Central memory CD4-positive, alpha-beta T cell (primary cell): Measurements from ENCODE around the gene CD33.
"Not testable (repeated sequence)": the region's sequence is repeated elsewhere in the genome, so short reads cannot be mapped to it uniquely, and the experiment has no call there.

Source experiments
- DNase-seq: peaks from one replicate; pipeline ENCODE4 v3.0.0; 2022

Gene CD33

DNA sequence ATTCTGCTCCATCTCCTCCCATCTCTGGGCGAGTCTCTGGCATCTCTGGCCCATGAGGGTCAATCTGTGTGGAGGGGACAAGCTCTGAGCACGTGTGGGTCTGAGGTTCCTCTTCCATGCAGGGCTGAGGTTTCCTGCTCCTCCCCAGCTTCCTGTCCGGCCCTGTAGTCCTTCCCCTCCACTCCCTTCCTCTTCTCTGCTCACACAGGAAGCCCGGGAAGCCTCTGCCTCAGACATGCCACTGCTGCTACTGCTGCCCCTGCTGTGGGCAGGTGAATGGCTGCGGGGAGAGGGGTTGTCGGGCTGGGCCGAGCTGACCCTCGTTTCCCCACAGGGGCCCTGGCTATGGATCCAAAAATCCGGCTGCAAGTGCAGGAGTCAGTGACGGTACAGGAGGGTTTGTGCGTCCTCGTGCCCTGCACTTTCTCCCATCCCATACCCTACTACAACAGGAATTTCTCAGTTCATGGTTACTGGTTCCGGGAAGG, 14.0 kb upstream of the CD33 start:
- not testable (repeated sequence) for DNase-seq

DNA sequence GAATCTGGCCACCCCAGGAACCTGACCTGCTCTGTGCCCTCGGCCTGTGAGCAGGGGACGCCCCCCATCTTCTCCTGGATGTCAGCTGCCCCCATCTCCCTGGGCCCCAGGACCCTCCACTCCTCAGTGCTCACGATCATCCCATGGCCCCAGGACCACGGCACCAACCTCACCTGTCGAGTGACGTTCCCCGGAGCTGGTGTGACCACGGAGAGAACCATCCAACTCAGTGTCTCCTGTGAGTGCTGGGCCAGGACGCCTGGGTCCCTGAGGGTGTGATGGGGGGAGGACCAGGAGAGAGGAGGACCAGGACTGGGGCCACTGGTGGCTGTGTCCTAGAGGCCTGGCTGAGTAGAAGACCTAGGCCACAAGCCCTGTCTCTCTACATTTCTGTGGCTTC, 13.0 kb upstream of the CD33 start:
- no peak for DNase-seq

DNA sequence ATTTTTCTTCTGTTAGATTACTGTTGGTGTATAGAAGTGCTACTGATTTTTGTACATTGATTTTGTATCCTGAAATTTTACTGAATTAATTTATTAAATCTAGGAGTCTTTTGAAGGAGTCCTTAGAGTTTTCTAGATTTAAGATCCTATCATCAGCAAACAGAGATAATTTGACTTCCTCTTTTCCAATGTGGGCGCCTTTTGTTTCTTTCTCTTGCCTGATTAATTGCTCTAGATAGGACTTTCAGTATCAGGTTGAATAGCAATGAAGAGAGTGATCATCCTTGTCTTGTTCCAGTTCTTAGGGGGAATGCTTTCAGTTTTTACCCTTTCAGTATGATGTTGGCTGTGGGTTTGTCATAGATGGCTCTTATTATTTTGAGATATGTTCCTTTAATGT, 5.6 kb upstream of the CD33 start:
- no peak for DNase-seq

DNA sequence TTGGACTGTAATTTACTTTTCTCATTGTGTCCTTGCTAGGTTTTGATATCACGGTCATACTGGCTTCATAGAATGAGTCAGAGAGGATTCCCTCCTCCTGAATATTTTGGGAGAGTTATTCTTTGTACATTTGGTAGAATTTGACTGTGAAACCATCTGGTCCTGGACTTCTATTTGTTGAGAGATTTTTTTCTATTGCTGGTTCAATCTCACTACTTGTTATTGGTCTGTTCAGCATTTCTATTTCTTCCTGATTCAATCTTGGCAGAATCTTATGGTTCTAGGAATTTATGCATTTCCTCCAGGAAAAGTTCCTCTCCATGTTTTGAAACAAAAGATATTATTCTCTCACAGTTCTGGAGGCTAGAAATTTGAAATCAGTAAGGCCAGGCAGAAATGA, 4.9 kb upstream of the CD33 start:
- no peak for DNase-seq

DNA sequence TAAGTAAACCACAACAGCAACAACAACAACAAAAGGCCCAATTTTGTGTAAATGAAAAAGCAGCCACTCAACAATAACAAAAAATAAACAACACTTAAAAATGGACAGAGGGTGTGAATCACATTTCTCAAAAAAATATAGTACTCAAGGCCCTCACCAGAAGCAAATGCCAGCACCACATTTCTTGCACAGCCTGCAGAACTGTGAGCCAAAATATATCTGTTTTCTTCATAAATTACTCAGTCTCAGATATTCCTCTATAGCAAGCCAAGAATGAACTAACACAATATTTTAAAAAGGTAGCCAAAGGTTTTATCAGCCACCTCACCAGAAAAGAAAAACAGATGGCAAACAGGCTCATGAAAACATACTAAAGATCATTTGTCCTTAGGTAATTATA, 3.9 kb upstream of the CD33 start:
- no peak for DNase-seq

DNA sequence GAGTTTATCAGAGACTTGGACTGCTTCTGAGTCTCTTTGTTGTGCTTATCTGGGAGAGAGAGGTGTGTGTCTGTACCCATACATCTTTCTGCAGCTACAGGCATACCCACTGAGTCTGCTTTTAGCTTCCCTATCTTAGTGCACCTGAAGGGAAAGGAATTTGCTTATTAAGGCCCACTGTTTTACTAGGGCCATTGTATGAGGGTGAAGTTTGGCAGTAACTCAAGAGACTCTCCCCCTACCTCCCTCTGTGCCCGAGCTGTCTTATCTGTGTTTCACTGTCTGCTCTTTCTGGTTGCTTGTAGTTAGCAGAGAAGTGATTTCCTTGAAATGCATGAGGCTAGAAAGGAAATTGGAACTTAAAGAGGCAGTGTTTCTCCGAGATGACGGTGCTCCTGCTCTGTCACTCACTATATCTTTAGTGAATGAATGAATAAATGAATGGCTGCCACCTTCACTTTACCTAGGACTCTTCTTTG, 678 bp upstream of the CD33 start:
- no peak for DNase-seq

DNA sequence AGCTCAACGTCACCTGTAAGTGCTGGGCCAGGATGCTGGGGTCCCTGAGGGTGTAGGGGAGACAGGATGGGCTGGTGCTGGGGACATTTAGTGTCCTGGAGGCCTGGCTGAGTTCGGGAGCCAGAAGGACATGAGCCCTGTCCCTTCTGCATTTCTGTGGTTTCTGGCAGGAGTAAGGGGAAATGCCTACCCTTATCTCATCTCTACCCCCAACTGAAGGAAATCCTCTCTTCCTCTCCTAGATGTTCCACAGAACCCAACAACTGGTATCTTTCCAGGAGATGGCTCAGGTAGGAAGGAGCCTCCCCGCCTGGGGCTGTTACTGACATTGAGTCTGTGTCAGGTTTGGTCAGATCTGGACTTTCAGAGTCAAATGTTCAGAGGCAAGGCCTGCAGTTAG, 1.2 kb downstream of the CD33 start:
- no peak for DNase-seq

DNA sequence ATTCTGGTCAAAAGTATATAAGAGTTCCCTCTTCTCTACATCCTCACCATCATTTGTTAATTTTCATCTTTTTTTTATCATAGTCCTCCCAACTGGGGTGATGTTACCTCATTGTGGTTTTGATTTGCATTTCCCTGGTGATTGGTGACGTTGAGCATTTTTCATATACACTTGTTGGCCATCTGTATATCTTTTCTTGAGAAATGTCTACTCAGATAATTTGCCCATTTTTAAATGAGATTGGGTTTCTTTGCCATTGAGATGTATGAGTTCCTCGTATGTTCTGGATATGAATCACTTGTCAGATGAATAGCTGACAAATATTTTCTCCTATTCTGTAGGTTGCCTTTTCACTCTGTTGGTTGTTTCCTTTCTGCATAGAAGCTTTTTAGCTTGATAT, 2.4 kb downstream of the CD33 start:
- no peak for DNase-seq

DNA sequence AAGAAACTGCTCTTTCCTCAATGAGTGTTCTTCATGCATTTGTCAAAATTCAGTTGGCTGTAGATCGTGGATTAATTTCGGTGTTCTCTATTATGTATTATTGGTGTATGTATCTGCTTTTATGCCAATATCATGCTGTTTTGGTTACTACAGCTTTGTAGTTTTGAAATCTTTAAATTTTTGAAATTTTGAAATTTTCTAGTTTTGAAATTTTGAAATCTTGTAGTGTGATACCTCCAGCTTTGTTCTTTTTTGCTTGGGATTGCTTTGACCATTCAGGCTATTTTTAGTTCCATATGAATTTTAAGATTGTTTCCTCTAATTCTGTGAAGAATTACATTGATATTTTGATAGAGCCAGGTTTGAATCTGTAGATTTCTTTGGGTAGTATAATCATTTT, 3.1 kb downstream of the CD33 start:
- DNase-seq: no peak

DNA sequence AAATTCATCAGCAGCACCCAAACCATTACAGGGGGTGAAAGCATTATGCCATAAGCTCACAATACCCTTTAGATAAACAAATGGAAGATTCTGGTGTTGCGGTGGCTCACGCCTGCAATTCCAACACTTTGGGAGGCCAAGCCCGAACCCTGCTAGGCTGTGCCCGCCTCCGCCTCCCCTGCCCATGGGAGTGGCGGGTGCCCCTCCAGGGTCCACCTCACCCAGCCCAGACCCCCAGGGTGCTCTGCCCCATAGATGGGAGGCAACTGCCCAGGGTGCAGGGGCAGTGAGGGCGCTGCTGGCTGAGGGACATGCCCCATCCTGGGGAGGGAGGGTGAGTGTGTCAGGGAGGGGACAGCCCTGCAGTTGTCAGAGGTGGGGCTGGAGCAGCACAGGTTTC, 16.0 kb downstream of the CD33 start:
- DNase-seq: no peak

DNA sequence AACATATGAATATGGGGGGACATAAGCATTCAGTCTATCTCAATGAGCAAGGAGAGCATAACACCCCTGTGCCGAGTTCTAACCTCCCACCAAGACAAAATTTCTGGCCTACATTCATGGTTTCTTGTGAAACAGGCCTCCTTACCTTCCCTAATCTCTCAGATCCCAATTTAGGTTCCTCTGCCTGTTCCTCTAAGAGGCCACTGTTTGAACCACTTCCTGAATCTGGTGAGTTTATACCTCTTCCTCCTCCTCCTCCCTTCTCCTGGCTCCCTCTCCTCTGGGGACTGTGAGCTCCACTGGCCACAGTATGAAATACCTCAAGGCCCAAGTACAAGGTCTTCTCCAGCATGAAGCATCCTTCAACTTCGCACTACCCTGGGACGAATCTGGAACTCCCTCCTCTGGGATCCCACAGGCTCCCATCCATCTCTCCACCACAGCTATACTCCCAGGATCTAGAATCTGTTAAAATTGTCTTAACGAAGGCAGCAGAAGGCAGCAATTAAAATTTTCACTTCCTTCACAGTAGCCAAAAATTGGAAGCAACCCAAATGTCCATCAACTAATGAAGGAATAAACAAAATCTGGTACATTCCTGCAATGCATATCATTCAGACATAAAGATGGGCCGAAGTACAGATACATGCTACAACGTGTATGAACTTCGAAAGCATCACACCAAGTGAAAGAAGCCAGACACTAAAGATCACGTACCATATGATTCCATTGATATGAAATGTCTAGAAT, 18.2 kb downstream of the CD33 start:
- no peak for DNase-seq

DNA sequence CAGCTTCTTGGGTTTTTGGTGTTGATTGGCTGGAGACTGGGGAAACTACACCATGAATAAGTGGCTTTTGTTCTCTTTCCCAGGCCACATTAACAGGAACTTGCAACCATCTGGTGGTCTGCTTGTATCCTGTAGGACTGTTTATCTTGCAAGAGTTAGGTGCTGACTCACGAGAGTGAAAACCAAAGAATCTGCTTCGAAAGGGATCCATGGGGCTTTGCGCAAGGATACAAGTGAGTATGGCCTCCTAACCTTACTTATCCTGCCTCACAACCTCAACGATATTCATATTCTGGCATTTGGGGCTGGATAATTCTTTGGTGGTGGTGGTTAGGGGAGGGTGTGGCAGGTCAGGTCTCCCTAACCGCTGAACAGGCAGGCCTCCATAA, 21.3 kb downstream of the CD33 start:
- no peak for DNase-seq

DNA sequence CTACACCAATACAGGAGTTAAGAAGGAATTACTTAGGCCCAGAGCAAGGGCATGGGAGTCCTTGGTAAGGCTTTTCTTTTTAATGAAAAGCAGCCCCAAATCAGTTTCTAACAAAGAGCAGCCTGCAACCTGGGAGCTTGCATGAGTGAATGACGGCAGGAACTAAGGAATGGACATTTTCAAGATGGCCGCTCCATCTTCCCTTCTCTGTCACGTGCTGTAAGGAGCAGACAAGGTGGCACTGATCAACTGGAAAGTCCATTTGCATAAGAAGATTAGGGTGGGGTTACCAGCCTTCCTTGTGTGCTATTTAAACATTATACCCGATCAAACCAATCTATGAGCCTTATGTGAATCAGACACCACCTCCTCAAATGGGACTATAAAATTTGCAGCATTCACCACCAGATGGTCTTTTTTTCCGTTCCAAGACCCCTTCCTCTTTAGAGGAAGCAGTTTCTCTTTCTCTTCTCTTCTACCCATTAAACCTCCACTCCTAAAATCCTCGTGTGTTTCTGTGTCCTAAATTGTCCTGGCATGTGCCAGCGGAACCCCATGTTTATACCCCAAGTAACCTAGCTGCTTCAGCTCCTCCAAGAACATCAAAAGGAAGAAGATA, 23.2 kb downstream of the CD33 start:
- DNase-seq: no peak

DNA sequence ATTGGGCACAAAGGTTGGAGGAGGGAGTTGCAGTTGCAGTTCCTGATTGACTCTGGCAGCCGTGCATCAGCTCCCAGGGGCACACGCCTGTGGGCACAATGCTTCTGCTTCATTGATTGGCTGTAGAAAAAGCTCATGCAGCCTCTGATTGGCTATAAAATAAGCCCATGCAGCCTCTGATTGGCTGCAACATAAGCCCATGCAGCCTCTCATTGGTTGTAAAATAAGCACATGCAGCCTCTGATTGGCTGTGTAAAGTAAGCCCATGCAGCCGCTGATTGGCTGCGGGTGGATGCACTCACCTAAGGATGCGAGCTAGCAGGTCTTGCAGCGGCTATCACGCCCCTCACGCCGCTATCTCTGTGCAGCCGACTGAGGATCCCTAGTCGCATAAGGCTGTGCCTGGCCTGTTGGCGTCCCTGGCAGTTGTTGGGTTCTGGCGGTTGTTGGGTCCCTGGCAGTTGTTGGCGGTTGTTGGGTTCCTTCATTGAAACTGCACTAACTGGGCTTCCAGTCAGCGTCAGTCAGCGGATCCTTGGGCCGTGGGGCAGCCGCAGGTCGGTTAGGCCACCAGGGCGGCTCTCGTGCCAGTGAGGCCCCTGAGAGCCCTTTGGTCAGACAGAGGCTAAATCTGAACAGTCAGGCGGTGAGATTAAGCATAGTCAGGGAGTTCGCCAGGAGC, 26.0 kb downstream of the CD33 start, which contains the start of gene SIGLECL1:
Gene SIGLECL1 (plus strand): TSS at position 295 of the 682 bp plus-strand sequence. CDS start 12,993 bp downstream, outside the sequence.
- DNase-seq: no peak

DNA sequence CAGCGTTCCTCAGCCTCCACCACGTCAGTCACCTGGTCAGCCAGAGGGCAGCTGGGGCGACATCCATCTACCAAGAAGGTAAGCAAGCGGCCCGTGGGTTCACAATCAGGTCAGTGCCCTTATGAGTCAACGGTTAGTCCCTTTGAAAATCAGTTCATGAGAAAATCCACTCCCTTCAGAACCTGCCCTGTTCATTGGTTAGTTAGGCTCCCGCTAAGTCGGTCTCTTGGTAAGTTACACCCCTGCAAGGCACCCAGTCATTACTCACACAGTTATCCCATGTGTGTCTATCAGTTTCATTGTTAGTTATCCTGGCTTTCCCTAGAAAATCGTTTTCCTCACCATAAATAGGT, 26.6 kb downstream of the CD33 start:
- no peak for DNase-seq

DNA sequence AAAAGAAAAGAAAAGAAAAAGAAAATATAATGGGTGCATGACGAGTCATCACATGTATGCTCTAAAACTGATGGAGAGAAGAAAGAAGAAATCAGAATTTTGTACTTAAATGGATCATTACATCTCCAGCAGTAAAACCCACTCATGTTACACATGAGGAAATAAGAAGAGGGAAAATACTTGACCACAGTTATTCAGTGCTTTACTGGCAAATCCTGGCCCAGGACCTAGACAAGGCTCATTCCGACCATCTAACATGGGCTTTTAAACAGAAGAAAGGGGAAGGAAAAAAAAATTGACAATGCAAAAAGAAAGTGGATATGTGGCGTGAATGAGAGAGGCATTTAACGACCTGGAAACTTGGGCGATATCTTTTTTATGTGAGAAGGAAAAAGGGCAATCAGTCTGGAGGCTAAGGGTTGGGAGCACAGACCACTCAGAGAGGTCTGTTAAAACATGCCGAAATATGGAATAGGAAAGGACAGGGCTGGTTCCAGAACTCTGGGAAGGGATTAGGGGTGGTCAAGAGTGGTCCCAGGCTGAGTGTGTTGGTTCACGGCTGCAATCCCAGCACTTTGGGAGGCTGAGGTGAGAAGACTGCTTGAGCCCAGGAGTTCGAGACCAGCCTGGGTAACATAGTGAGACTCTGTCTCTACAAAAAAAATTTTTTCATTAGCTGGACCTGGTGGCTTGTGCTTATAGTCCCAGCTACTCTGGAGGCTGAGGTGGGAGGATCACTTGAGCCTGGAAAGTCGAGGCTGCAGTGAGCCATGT, 27.6 kb downstream of the CD33 start:
- DNase-seq: no peak

DNA sequence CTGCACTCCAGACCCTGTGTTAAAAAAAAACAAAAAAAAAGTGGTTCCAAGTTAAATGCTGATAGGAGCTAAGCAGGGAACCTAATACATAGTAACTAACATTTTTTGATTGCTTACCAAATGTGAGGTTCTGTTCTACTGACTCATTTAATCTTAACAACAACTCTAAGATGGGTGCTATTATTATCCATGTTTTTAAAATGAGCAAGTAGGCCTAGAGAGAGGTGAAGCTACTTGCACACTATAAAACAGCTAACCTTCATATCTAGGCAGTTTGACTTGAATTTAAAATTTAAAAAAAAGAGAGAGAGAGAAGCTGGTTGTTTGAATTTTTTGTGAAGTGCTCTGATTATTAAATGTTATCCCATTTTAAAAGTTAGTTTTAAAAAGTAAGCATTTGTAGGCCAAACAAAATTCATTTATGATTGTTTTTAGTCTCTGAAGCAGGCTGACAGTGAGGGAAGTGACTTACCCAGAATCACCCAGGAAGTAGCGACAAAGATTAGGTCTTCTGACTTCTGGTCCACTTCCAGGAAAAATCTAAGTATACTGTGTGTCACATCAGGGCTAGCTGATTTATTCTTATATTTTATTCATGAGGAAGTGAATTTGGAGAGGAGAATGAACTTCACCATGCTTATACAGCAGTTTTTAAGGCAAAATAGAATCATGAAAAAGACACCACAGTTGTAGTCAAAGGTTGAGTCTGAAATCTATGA, 28.4 kb downstream of the CD33 start:
- DNase-seq: no peak

DNA sequence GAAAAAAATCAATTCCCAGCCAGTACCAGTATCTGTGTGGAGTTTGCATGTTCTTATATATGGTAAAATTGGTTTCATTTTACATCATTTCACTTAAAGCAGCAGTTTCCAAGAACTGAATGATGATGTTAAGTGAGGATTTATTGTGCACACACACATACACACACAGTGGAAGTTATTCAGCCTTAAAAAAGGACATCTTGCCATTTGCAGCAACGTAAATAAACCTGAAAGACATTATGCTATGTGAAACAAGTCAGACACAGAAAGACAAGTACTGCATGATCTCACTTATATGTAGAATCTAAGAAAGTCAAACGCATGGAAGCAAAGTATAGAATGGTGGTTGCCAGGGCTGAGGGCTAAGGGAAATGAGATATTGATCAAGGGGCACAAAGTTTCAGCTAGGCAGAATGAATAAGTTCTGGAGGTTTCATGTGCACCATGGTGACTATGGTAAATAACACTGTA, 31.3 kb downstream of the CD33 start:
- no peak for DNase-seq

DNA sequence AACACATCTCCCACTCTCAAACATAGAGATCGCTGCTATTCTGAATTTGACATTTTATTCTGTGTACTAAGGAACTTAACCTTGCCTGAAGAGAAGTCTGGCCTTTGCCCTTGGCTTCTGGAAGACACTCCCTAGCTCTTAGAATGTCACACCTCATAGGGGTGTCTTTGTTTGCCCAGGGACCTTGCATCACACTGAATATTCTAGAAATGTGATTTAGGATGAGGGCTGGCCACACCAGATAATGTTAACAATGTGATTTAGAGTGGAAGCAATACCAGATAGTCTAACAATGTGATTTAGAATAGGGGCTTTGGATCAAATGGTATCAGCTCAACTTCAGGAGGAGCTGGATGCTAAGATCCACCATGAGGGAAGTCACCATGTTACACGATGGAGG, 32.6 kb downstream of the CD33 start:
- DNase-seq: no peak

DNA sequence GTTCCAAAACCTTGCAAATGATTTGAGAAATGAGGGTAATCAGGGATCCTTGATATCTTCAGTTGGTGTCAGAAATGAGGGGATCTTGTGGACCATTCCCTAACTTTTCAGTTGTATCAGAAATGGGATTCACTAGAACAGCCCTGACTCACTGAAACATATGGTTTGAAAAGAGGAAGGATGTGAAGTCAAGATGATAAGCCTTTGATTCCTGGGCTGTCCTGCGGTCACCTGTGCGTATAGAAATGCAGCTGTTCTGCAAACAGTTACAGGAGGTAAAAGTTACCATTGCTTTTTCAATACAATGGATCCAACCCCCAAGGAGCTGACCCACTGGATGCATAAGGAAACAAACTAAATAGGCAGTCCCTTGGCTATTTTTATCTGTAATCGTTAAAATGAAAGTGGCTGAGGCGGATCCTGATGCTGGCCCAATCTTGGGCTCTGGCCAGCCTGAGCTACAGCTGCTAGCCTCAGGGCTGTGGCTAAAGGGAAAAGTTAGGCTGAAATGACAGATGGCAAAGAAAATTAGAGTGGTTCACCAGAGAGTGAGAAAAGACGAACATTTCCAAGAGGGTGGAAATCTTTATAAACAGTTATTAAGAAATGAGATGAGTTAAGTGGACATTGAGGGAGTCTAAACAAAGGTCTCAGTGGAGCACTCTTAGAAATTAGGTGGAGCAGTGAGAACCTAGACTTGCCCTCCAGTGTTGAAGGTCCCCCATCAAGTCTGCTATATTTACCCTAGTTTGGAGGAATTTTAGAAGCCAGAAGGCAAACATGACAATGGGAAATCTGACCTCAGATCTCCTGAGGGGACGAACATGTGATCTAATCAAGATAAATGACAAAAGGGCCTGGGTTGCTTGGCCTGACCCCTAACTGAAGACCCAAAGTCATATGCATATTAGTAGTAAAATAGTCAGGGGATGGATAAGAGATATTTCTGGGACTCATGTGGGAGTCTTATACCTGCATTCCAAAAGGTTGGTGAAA, 33.6 kb downstream of the CD33 start:
- DNase-seq: no peak
